ENCODE results near the gene ZC3HAV1.
"Not testable (repeated sequence)": the region's sequence is repeated elsewhere in the genome, so short reads cannot be mapped to it uniquely, and the experiment has no call there.

The ZC3HAV1 gene

DNA sequence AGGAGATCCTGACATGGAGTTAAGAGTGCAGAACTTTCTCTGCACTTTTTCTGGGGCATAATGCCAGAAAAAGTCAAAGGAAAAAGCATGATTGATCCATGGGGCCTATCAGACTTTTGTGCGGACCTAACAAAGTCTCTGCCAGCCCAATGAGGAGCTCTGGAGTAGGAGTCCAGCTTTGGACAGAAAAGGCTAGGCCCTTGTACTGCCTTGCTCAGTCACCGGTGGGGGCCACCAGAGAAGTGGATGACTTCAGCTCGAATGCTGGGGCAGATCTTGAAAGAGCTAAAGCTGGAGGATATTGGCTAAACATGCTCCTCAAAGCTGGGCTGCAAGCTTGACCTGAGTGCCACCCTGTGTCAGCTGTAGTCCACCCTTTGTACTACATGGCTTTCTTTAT is 2.8 kb upstream of the ZC3HAV1 start:
- no peak for DNase-seq

DNA sequence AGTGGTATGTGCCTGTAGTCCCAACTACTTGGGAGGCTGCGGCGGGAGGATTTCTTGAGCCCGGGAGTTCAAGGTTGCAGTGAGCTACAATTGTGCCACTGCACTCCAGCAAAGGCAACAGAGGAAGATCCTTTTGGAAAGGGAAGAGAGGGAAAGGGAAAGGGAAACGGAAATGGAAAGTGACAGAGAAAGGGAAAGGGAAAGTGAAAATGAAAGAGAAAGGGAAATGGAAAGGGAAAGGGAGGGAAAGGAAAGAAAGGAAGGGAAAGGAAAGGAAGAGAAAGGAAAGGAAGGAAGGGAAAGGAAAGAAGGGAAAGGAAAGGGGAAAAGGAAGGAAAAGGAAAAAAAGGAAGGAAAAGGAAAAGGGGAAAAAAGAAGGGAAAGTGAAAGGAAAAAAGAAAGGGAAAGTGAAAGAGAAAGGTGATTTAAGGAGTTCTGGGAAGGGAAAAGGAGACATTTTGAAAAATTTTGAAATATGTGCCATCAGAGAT is 2.3 kb upstream of the ZC3HAV1 start:
- DNase-seq: no peak

DNA sequence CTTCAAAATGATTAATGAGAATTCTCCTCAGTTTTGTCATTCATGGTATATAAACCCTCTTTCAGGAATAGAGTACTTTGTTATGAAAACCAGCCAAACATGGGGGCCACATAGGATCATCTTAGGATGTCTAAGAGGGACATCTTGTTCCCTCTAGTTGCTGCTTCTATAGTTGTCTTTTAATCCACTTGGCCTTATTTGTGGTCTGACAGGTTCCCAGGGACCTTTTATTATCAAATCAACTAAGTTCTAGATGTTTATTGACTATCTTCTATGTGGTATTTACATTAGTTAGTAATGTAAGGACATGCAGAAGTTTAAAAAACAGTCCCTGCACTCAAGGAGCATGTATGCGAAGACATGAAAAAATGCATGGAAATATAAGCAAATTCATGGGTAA is 1.6 kb upstream of the ZC3HAV1 start:
- no peak for DNase-seq

DNA sequence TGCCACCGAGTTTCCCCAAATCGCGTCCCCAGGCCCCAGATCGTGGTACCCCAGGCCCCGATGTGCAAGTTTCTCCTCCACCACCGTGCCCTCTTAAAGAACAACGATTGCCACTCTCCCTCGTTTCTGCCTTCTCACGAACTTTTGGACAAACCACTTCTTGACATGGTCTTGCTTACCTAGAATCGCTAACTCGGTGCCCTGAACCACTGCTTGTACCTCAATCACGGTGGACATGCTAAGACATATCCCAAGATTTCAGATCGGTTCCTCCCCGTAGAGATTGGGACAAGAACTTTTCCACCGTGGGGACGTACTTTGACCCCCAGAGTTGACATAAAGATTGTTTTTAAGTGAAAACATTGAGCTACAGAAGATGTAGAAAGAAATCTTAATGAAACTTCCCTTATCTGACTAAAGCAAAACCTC is 477 bp upstream of the ZC3HAV1 start:
- DNase-seq: no peak

DNA sequence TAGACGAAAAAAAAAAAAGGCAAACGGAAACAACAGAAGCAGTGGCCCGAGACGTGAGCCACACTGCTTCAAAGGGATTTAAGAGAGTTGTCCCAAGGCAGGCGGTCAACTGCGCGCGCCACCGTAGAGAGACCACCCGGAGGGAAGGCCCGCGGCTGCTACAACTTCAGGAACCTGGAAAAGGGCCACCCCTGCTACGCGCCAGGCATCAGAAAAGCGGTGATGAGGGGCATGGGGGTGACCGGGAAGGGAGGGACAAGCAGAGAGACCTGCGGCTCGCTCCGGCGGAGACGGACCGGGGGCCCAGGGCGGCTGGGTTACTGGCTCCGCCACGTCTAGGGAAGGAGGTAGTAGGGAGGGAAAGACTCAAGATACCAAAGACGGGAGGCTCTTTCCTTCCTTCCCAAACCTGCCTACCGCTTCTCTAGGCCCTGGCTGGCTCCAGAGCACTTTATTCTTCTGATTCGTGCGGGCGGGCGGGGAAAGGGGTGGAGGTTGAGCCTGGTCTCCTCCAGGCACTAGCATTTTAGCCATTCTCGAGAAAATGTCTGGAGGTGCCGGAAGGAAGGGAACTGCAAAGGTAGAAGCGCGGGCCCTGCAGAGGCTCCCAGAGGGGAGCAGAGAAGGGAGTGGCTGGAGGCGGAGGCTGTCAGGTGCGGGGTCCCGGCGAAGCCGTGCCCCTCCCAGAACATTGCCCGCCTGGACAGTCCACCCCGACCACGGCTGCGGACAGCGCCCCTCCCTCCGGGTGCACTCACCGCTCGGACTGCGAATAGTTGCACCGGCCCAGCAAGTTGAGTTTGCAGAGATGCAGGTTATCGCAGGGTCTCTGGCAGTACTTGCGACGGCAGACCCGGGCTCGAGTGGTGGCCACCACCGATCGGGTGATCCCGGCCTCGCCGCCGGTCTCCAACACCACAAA is 993 bp downstream of the ZC3HAV1 start:
- DNase-seq: no peak

DNA sequence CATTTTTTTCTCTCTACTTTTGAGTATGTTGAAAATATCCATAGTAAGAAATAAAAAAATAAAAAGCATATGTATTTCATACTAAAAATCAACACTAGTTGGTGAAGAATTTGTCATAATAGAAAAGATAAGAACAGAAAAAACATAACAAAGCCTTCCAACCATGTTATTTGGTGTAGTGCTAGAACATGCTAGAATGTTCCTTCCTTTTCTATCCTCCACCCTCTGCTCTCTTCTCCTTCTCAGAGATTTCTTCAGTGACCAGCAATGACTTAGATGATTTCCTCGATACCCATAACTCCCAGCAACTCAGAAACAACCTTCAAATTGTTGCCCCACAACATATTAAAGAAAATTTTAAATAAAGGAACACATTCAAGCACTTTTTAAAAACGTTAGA is 2.6 kb downstream of the ZC3HAV1 start:
- peak; percentile 46 to 51 for DNase-seq

DNA sequence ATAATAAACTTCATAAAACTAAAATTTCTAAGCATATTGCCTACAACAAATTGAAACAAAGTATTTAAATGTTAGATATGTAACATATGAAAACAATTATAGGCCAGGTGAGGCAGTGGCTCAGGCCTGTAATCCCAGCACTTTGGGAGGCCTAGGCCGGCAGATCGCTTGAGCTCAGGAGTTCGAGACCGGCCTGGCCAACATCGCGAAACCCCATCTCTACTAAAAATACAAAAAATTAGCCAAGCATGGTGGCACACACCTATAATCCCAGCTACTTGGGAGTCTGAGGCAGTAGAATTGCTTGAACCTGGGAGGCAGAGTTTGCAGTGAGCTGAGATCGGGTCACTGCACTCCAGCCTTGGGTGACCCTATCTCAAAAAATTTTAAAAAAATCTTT is 3.3 kb downstream of the ZC3HAV1 start:
- not testable (repeated sequence) for DNase-seq

DNA sequence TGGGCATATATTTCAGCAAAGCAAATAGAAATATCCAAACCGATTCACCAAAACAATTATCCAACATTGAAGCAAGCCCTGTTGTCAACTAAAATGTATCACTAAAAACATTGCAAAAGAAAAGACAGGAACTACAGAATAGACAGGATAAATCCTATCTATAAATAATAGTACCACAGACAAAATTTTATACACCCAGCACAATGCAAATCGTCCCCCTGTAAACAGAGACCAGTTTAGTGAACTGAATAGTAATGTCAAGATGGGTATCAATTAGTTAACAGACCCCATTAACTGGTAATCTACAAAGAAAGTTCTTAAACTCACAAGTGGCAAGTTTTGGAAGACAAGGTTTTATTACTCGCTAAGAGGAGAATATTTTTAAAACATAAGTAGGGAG is 4.0 kb downstream of the ZC3HAV1 start:
- DNase-seq: peak in 1 of 2 experiments; percentile 41

DNA sequence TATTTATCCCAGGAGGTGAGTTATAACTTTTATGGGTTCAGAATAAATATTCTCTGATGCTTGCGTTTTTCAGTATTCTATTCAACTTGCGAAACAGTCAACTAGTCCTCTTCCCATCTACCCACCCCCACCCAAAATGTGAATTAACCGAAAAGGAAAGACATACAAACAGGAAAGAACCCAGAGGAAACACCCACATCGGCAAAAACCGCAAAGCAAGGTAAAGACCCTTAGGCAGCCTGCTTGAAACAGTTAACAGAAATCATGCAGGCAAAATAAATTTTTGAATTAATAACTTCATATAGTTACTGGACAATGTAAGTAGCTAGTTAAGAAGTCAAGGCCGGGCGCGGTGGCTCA is 5.4 kb downstream of the ZC3HAV1 start:
- peak; percentile 85 to 86 for DNase-seq

DNA sequence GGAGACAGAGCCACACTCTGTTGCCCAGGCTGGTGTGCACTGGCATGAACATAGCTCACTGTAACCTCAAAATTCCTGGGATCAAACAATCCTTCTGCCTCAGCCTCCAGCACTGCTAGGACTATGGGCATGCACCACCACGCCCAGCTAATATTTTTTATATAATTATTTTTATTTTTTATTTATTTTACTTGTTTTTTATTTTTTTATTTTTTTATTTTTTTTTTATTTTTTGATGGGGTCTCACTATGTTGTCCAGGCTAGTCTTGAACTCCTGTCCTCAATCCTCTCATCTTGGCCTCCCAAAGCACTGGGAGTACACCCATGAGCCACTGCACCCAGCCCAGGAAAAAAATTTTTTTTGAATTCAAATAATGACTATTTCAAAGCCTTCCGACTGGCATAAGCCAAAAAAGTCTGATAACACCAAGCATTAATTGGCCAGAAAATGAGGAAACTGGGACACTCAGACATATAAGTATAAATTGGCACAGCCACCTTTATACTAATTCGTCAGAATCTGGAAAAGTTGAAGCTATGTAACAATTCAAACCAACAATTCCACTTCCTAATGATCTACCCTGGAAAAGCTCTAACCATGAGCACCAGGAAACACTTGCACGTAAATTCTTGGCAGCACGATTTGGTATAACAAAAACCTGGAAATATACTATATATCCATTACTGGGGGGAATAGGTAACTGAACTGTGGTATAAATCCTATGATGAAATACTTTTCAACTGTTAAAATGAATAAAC is 6.3 kb downstream of the ZC3HAV1 start:
- peak in 1 of 2 experiments; percentile 34 for DNase-seq

DNA sequence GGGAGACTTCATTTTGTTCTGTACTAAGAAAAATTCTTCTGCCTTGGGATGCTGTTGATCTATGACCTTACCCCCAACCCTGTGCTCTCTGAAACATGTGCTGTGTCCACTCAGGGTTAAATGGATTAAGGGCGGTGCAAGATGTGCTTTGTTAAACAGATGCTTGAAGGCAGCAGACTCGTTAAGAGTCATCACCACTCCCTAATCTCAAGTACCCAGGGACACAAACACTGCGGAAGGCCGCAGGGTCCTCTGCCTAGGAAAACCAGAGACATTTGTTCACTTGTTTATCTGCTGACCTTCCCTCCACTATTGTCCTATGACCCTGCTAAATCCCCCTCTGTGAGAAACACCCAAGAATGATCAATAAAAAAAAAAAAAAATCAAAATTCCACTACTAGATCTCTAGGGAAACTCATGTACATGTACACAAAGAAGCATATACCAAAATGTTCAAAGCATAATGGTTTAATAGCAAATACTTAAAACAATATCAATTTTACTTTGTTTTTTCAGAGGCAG is 7.8 kb downstream of the ZC3HAV1 start:
- not testable (repeated sequence) for DNase-seq

DNA sequence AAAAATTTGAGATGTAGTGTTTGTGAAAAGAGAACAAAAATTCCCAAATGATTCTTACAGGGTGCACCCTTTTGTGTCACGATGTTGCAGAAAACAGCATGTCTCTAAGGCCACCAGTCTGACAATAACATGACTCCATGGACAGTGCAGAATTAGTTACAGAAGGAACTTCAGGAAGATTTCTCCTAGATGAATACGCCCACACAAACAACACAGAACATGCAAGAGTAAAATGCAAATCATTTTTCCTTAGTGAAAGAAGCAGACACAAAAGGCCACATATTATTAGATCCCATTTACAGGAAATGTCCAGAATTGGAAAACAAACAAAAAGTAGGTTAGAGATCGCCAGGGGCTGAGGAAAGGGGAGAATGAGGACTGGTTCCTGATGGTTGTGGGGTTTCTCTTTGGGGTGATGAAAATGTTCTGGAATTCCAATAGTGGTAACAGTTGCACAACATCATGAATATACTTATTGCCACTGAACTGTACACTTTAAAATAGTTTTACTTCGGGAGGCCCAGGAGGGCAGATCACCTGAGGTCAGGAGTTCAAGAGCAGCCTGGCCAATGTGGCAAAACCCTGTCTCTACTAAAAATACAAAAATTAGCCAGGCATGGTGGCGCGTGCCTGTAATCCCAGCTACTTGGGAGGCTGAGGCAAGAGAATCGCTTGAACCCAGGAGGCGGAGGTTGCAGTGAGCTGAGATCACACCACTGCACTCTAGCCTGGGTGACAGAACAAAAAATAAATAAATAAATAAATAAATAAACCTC is 10.2 kb downstream of the ZC3HAV1 start:
- DNase-seq: no peak

DNA sequence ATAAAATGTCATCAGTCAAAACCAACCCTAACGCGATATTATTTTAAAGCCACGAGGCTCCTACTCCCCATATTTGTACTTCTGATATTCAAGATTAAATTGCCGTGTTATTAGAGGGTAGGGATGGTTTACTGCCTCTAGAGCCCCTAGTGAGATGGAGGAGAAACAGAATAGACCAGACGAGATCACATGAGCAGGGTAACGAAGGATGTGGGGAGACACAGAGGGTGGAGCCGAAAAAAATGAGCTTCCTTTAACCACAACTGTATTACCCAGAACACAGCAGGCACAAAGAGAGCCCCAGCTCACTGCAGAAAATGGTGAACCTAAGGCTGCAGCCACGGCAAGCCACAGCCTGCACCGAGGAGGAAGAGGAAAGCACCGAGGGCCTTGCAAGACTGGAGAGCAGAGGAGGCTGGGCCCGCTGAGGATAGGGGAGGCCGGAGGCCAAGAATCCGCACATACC is 14.3 kb downstream of the ZC3HAV1 start:
- DNase-seq: peak; percentile 97 to 98

DNA sequence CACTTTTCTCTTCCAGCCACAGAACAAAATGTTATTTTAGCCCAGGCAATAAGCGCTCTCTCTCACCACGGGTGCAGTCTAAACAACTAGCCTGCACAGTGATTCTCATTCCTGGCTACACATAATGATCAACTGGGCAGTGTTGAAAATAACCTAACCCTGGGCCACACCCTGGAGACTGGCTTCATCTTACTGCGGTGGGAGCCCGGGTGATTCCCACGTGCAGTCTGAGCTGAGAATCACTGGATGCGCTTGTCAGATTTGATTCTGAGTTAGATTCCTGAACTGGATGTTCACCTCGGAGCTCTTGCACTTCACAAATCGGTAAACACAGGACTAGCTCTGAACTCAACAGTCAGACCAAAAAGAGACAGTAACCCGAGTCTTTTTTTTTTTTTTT is 14.9 kb downstream of the ZC3HAV1 start:
- DNase-seq: no peak

DNA sequence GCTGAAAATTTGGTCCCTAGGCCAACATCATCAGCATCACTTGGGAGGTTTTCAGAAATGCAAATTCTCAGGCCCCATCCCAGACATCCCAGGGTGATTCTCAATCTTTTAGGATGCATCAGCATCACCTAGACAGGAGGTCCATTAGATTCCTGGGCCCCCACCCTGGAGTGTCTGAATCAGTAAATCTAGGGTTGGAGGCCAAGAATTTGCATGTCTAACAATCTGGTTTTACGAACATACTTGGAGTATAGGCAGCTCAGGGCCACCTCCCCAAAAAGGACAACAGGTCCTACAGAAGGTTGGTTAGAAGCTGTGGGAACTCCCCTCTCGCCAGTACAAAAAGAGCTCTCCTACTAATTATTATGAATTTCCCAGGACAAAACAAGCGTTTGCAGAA is 15.5 kb downstream of the ZC3HAV1 start:
- no peak for DNase-seq

DNA sequence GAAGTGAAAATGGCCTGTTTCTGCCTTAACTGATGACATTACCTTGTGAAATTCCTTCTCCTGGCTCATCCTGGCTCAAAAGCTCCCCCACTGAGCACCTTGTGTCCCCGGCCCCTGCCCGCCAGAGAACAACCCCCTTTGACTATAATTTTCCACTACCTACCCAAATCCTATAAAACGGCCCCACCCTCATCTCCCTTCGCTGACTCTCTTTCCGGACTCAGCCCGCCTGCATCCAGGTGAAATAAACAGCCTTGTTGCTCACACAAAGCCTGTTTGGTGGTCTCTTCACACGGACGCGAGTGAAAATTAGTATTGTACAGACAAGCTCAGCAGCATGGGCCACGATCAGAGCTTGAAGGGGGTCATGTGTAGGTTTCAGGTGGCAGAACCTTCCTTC is 16.0 kb downstream of the ZC3HAV1 start:
- DNase-seq: not testable (repeated sequence)

DNA sequence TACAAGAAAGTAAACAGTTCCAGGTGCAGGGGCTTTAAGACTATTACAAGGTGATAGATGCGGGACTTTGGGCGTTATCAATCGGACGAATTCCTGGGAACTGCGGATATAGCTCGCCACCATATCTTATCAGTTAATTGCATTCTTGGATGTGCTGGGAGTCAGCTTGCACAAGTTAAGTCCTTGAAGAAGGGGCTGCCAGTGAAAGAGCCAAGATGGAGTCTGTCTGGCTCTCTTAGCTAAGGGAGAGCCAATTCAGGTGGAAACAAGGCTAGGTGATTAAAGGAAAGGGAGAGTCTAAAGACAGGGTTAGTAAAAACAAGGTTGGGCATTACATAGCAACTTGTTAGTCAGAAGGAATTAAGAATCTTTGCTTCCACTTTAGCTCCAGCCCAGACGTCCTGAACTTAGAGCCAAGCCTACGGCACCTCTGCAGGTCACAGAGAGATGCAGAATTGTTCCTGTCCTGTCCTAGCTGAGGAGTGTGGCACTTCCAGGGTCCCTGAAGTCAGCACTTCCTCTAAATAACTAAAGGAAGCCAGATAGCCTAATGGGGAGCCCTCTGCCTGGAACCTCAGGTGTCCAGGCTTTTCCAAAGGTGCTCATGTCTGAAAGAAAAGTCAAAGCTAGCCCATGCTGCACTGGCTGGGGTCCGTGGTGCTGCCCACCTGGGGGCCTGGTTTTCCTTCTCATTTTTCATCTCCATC is 17.3 kb downstream of the ZC3HAV1 start:
- no peak for DNase-seq

DNA sequence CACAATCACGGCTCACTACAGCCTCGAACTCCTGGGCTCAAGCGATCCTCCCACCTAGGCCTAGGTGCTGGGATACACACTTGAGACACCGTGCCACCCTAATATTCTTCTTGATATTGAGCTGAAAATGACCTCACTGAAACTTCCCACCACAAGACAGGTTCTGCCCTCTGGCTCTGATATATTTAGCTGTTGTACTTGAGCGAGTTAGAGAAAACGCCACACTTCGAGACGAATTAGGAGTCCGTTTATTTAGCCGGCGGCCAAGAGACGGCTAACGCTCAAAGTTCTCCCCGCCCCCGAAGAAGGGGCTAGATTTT is 17.9 kb downstream of the ZC3HAV1 start:
- DNase-seq: no peak

DNA sequence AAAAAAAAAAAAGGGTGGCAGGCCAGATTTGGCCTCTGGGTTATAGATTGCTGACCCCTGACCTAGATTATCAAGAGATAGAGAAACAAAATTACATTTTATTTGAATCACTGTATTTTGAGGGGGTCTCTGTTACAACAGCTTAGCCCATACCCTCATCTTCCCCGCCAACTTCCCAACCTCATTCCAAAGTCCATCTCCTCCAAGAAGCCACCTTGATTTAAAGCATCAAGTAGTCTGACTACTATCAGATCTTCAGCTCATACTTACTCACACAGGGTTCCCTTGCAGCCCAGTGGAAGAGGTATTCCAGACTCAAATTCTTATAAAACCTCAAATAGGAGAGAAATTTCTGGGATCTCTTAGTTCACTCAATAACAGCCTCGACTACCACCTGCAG is 20.4 kb downstream of the ZC3HAV1 start:
- no peak for DNase-seq

DNA sequence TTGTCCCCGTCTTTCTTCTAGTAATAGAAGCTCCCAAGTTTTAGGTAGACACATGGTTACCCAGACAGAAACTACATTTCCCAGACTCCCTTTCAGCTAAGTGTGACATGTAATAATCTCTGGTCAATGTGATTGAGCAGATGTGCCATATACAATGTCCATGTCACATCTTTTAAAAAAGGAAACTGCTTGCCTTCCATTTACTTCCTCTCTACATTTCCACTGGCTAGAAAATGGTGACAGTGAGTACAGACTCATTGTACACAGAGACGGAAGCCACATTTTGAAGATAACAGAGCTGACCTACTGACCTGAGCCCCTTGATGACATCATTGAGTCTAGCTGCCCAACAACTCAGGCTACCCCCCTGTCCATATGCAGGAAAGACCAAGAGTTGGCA is 21.3 kb downstream of the ZC3HAV1 start:
- DNase-seq: no peak

DNA sequence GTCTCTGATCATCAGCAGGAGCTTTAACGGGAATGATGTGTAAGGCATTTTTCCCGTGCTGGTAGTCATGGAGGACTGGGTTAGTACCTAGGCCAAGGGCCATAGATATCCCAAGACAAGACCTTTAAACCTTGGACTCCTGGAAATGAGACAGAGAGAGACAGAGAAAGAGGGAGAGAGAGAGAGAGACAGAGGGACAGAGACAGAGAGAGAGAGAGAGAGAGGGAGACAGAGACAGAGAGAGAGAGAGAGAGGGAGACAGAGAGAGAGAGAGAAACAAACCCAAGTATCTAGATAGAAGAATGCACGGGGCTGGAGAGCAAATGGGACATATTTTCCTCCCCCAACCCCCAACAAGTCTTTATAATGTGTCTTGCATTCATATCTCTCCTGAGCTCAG is 22.3 kb downstream of the ZC3HAV1 start:
- DNase-seq: no peak

DNA sequence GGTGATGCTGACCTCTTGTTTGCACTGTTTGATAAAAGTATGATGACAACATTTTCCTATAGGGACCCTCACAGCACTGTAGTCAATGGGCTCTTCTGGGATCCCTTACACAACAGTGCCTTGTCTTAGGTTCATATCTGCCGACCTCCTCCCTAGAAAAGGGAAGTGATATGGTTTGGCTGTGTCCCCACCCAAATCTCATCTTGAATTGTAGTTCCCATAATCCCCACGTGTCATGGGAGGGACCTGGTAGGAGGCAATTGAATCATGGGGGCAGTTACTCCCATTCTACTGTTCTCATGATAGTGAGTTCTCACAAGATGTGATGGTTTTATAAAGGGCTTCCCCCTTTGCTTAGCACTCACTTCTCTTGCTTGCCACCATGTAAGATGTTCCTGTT is 23.1 kb downstream of the ZC3HAV1 start:
- DNase-seq: no peak
